IMR-90 (cell line): ENCODE data around the gene VEGFA. TPM values are rescaled to one million over a fixed set of nuclear protein-coding genes. Genes with fewer than 3 reads are reported as not detected.

Experiments
- ATAC-seq: fragments of 200-7000 bp; cut with Tn5 transposase; 2 replicates; pipeline ENCODE4 v1.9.1; 2020; ENCODE audit warnings: low read depth, mild to moderate bottlenecking, moderate library complexity
- Bru-seq: library from RNA; stranded (reverse); fragments of 400-500 nt; gene quantifications from one replicate; lab custom pipeline; 2021; lab: Mats Ljungman, UMichigan
- BruChase-seq, 2 experiments: library from RNA; stranded (reverse); fragments of 400-500 nt; gene quantifications; one replicate each; lab custom pipeline; 2021; lab: Mats Ljungman, UMichigan
- BruUV-seq: library from RNA; stranded (reverse); fragments of 400-500 nt; replicated peaks from 2 replicates; lab custom pipeline; 2021; lab: Mats Ljungman, UMichigan
- CTCF ChIA-PET: fragments of 300-600 bp; formaldehyde crosslinking; extraction: SDS; loops from one replicate; lab custom pipeline; 2021; ENCODE audit warnings: antibody characterized with exemption; lab: Yijun Ruan, JAX
- POLR2A ChIA-PET: fragments of 300-600 bp; sonication (Branson Sonifier 250); formaldehyde crosslinking; loops from one replicate; lab custom pipeline; 2022; ENCODE audit warnings: antibody characterized with exemption; ENCODE audit not compliant: unreplicated experiment; lab: Charles Lee
- DNase-seq: peaks from one replicate; pipeline ENCODE4 v3.0.0; 2013
- H2AFZ ChIP-seq: replicated peaks from 2 replicates; pipeline ENCODE3; 2013; ENCODE audit warnings: low read length, mild to moderate bottlenecking; ENCODE audit not compliant: poor library complexity
- H2AK5ac ChIP-seq: 2 replicates; pipeline ENCODE4 v1.6.1; 2013; ENCODE audit warnings: low read depth, low read length, inconsistent platforms
- H2AK9ac ChIP-seq: replicated peaks from 2 replicates; pipeline ENCODE3; 2013; ENCODE audit warnings: mild to moderate bottlenecking, low read depth, low read length, moderate library complexity; ENCODE audit not compliant: poor library complexity
- H2BK120ac ChIP-seq: 2 replicates; pipeline ENCODE4 v1.6.1; 2013; ENCODE audit warnings: low read depth, low read length, inconsistent platforms
- H2BK15ac ChIP-seq: 3 replicates; pipeline ENCODE4 v1.6.1; 2013; ENCODE audit warnings: low read depth, low read length, inconsistent platforms
- H2BK20ac ChIP-seq: 2 replicates; pipeline ENCODE4 v1.6.1; 2013; ENCODE audit warnings: low read depth, mild to moderate bottlenecking, inconsistent platforms, low read length, moderate library complexity
- H2BK5ac ChIP-seq: 2 replicates; pipeline ENCODE4 v1.6.1; 2013; ENCODE audit warnings: mild to moderate bottlenecking, low read depth, low read length, inconsistent platforms; ENCODE audit not compliant: poor library complexity, severe bottlenecking
- H3K14ac ChIP-seq: replicated peaks from 2 replicates; pipeline ENCODE4 v1.6.1; 2013; ENCODE audit warnings: low read depth, low read length, inconsistent platforms
- H3K18ac ChIP-seq: 2 replicates; pipeline ENCODE4 v1.6.1; 2013; ENCODE audit warnings: low read depth, low read length, control low read depth
- H3K23ac ChIP-seq: 2 replicates; pipeline ENCODE4 v1.6.1; 2013; ENCODE audit warnings: low read depth, low read length, inconsistent platforms
- H3K27ac ChIP-seq: 2 replicates; pipeline ENCODE4 v1.5.1; 2013; ENCODE audit warnings: mild to moderate bottlenecking, control low read depth, low read length; ENCODE audit not compliant: insufficient read depth
- H3K27me3 ChIP-seq: 2 replicates; pipeline ENCODE4 v1.6.1; 2013; ENCODE audit warnings: low read length; ENCODE audit not compliant: control insufficient read depth, insufficient read depth
- H3K36me3 ChIP-seq: 2 replicates; pipeline ENCODE4 v1.6.1; 2013; ENCODE audit warnings: low read length, mixed read lengths; ENCODE audit not compliant: control insufficient read depth, insufficient read depth
- H3K4ac ChIP-seq: 2 replicates; pipeline ENCODE4 v1.6.1; 2013; ENCODE audit warnings: low read depth, low read length, inconsistent platforms
- H3K4me1 ChIP-seq: 2 replicates; pipeline ENCODE4 v1.6.1; 2013; ENCODE audit warnings: low read length, mixed read lengths; ENCODE audit not compliant: control insufficient read depth, insufficient read depth
- H3K4me2 ChIP-seq: 2 replicates; pipeline ENCODE4 v1.6.1; 2013; ENCODE audit warnings: low read depth, mild to moderate bottlenecking, control low read depth, low read length, moderate library complexity
- H3K4me3 ChIP-seq: 2 replicates; pipeline ENCODE4 v1.5.1; 2013; ENCODE audit warnings: low read depth, mild to moderate bottlenecking, control low read depth, low read length, moderate library complexity; ENCODE audit not compliant: insufficient read depth
- H3K56ac ChIP-seq: 2 replicates; pipeline ENCODE4 v1.6.1; 2013; ENCODE audit warnings: low read length, inconsistent platforms; ENCODE audit not compliant: insufficient read depth; ENCODE audit errors: extremely low read depth
- H3K79me1 ChIP-seq, 2 experiments: 2 replicates each; pipeline ENCODE4 v1.6.1; 2013; ENCODE audit warnings: low read length in 2 of 2, inconsistent platforms in 1 of 2, low read depth in 1 of 2
- H3K9ac ChIP-seq: 2 replicates; pipeline ENCODE4 v1.6.1; 2013; ENCODE audit warnings: low read depth, low read length, control low read depth
- H3K9me1 ChIP-seq: 2 replicates; pipeline ENCODE4 v1.6.1; 2013; ENCODE audit warnings: low read length, inconsistent platforms; ENCODE audit not compliant: insufficient read depth
- H3K9me3 ChIP-seq: 2 replicates; pipeline ENCODE4 v1.6.1; 2013; ENCODE audit warnings: low read length; ENCODE audit not compliant: control insufficient read depth, insufficient read depth
- H4K20me1 ChIP-seq: 2 replicates; pipeline ENCODE4 v1.6.1; 2013; ENCODE audit warnings: low read length, inconsistent platforms; ENCODE audit not compliant: insufficient read depth
- H4K5ac ChIP-seq: 2 replicates; pipeline ENCODE4 v1.6.1; 2013; ENCODE audit warnings: mild to moderate bottlenecking, low read depth, low read length, control low read depth
- H4K8ac ChIP-seq, 2 experiments: 2 replicates each; pipeline ENCODE4 v1.6.1; 2013; ENCODE audit warnings: low read depth in 2 of 2, low read length in 2 of 2, control low read depth in 1 of 2, inconsistent platforms in 1 of 2
- H4K91ac ChIP-seq: 2 replicates; pipeline ENCODE4 v1.6.1; 2013; ENCODE audit warnings: low read depth, low read length, inconsistent platforms; ENCODE audit not compliant: insufficient read depth
- BHLHE40 ChIP-seq: fragments of 150-350 bp; IDR thresholded peaks from 2 replicates; pipeline ENCODE4 v1.6.1; 2016; ENCODE audit warnings: mild to moderate bottlenecking, low read depth, low read length
- CHD1 ChIP-seq: IDR thresholded peaks from 2 replicates; pipeline ENCODE4 v1.6.1; 2012; ENCODE audit warnings: low read depth, low read length, improper control_type of control experiment
- MAZ ChIP-seq: IDR thresholded peaks from 2 replicates; pipeline ENCODE4 v1.6.1; 2012; ENCODE audit warnings: low read depth, mild to moderate bottlenecking, low read length, improper control_type of control experiment, moderate library complexity, borderline replicate concordance
- MXI1 ChIP-seq: IDR thresholded peaks from 2 replicates; pipeline ENCODE4 v1.6.1; 2012; ENCODE audit warnings: low read depth, mild to moderate bottlenecking, low read length, moderate library complexity, borderline replicate concordance
- NFE2L2 ChIP-seq: fragments of 150-350 bp; IDR thresholded peaks from 2 replicates; pipeline ENCODE4 v1.6.1; 2016; ENCODE audit warnings: low read depth, mild to moderate bottlenecking, low read length
- POLR2A ChIP-seq: IDR thresholded peaks from 2 replicates; pipeline ENCODE4 v1.6.1; 2012; ENCODE audit warnings: mild to moderate bottlenecking, low read depth, low read length
- RAD21 ChIP-seq: IDR thresholded peaks from 2 replicates; pipeline ENCODE4 v1.6.1; 2012; ENCODE audit warnings: low read length, improper control_type of control experiment
- SMC3 ChIP-seq: fragments of 150-350 bp; IDR thresholded peaks from 2 replicates; pipeline ENCODE4 v1.6.1; 2016; ENCODE audit warnings: low read depth, mild to moderate bottlenecking, antibody characterized with exemption, low read length, moderate library complexity
- WGBS, 2 experiments: methylation state at CpG; one replicate each; pipeline versions ENCODE4 v1.1.5 to v1.1.7; 2013; ENCODE audit warnings: missing lambda C conversion rate in 2 of 2; ENCODE audit not compliant: insufficient read length in 1 of 2; ENCODE audit errors: extremely low coverage in 2 of 2; 5-methylcytosine and 5-hydroxymethylcytosine counted together
- dilution Hi-C: fragments of 300-500 bp; cut with HindIII; formaldehyde crosslinking; loops from one replicate; pipeline ENCODE4 v1.14.3; 2018; ENCODE audit warnings: low sequenced_read_pairs; ENCODE audit not compliant: unreplicated experiment
- in situ Hi-C: fragments of 300-500 bp; cut with MboI; formaldehyde crosslinking; loops from 3 replicates; pipeline ENCODE4 v1.14.3; 2019; ENCODE audit warnings: low sequenced_read_pairs, inconsistent platforms, mixed read lengths
- intact Hi-C: fragments of 100-400 bp; cut with micrococcal nuclease; formaldehyde crosslinking; loops from 2 replicates; pipeline ENCODE4 v1.10.0; 2022
- long read RNA-seq: library from polyadenylated mRNA; unstranded; transcript quantifications from one replicate; pipeline ENCODE4 v2.0.0, GENCODE V29; 2021; ENCODE audit not compliant: unreplicated experiment
- polyA plus RNA-seq, 3 experiments: library from polyadenylated mRNA; depleted of rRNA; stranded (reverse); fragments of >200 nt; gene quantifications; 2 replicates each; pipeline ENCODE4 v1.2.3, GENCODE V29; 2012; ENCODE audit warnings: low replicate concordance in 1 of 3
- total RNA-seq: library from RNA; depleted of rRNA; stranded (reverse); fragments of >200 nt; gene quantifications from 2 replicates; pipeline ENCODE4 v1.2.3, GENCODE V29; 2012; rRNA removed
- TF ChIP-seq, protein P1 (sequence below): fragments of 150-350 bp; IDR thresholded peaks from 2 replicates; pipeline ENCODE4 v1.6.1; 2017; ENCODE audit warnings: mild to moderate bottlenecking, antibody characterized with exemption, low read length, low read depth
- TF ChIP-seq, protein P2 (sequence below): fragments of 150-350 bp; IDR thresholded peaks from 2 replicates; pipeline ENCODE4 v1.6.1; 2016; ENCODE audit warnings: low read depth, mild to moderate bottlenecking, low read length, moderate library complexity, borderline replicate concordance

VEGFA gene
- 156 and 190 TPM in 2 replicates for total RNA-seq
- polyA plus RNA-seq (2012; rRNA removed) = 211 and 234 TPM in 2 replicates
- polyA plus RNA-seq (2012; cell fraction: cytosol; rRNA removed) = 69.3 and 213 TPM in 2 replicates
- 853 and 1,420 TPM in 2 replicates for polyA plus RNA-seq (2012; cell fraction: nucleus; rRNA removed; ENCODE audit: low replicate concordance)
- percentile 89 among the genes with signal in this experiment for Bru-seq, nascent RNA
- BruChase-seq, experiment 1, labeled RNA remaining after a 6-hour chase = percentile 84 among the genes with signal in this experiment
- BruChase-seq, experiment 2, labeled RNA remaining after a 2-hour chase = percentile 87 among the genes with signal in this experiment
- long read RNA-seq, transcript VEGFA-227 (6 exons, 984 nt) = major isoform, 185 of 340 reads
- long read RNA-seq, transcript VEGFA-231 (8 exons, 1,188 nt) = minor isoform, 18 of 340 reads
- long read RNA-seq, transcript VEGFA-205 (7 exons, 3,535 nt) = minor isoform, 87 of 340 reads
- long read RNA-seq, partial matches to known transcripts = 7 of 340 reads
- long read RNA-seq, other reads (novel, unspliced or antisense) = 29 of 340 reads

DNA sequence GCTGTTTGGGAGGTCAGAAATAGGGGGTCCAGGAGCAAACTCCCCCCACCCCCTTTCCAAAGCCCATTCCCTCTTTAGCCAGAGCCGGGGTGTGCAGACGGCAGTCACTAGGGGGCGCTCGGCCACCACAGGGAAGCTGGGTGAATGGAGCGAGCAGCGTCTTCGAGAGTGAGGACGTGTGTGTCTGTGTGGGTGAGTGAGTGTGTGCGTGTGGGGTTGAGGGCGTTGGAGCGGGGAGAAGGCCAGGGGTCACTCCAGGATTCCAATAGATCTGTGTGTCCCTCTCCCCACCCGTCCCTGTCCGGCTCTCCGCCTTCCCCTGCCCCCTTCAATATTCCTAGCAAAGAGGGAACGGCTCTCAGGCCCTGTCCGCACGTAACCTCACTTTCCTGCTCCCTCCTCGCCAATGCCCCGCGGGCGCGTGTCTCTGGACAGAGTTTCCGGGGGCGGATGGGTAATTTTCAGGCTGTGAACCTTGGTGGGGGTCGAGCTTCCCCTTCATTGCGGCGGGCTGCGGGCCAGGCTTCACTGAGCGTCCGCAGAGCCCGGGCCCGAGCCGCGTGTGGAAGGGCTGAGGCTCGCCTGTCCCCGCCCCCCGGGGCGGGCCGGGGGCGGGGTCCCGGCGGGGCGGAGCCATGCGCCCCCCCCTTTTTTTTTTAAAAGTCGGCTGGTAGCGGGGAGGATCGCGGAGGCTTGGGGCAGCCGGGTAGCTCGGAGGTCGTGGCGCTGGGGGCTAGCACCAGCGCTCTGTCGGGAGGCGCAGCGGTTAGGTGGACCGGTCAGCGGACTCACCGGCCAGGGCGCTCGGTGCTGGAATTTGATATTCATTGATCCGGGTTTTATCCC lies at the start of gene VEGFA:
VEGFA (plus strand) TSS at position 686 of the 846 bp plus-strand sequence.
- CTCF ChIA-PET = interaction anchor here (0.6 to 2.8 kb wide), 22 partner anchors 24 to 1036 kb away, joined by 3 to 22 read pairs (median 3); no protein-coding TSS in a partner anchor
- in situ Hi-C loops = loop anchor here (5.0 kb wide), 2 partner anchors 102 to 303 kb away; no protein-coding TSS in a partner anchor
- H3K4ac ChIP-seq = peak within 1 kb of the TSS; percentile 76
- TF ChIP-seq, protein P1, sequence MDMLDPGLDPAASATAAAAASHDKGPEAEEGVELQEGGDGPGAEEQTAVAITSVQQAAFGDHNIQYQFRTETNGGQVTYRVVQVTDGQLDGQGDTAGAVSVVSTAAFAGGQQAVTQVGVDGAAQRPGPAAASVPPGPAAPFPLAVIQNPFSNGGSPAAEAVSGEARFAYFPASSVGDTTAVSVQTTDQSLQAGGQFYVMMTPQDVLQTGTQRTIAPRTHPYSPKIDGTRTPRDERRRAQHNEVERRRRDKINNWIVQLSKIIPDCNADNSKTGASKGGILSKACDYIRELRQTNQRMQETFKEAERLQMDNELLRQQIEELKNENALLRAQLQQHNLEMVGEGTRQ = no peak; the same call in none of the 2 replicates
- TF ChIP-seq BHLHE40 (peak; percentile 44; the same call in 1 of the 2 replicates), CHD1 (0 out of 2 replicates have a peak, but pooled peaks have one; percentile 54), MAZ (peak; percentile 91), RAD21 (peak; percentile 92), MXI1 (peak; percentile 69; the same call in 1 of the 2 replicates), NFE2L2 (no peak), POLR2A (peak; percentile 98), SMC3 (peak; percentile 72)
- TF ChIP-seq, protein P2, sequence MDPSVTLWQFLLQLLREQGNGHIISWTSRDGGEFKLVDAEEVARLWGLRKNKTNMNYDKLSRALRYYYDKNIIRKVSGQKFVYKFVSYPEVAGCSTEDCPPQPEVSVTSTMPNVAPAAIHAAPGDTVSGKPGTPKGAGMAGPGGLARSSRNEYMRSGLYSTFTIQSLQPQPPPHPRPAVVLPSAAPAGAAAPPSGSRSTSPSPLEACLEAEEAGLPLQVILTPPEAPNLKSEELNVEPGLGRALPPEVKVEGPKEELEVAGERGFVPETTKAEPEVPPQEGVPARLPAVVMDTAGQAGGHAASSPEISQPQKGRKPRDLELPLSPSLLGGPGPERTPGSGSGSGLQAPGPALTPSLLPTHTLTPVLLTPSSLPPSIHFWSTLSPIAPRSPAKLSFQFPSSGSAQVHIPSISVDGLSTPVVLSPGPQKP = no peak

More for the DNA sequence above, at the start of gene VEGFA:
- Histone ChIP-seq H3K14ac (peak within 1 kb of the TSS; percentile 85), H2BK20ac (peak within 1 kb of the TSS; percentile 78), H4K5ac (peak within 1 kb of the TSS; percentile 26), H3K36me3 (peaks cover 19% of the 10 kb centered on the region), H4K91ac (peak within 1 kb of the TSS; percentile 76), H3K9me3 (no peaks in the 10 kb centered on the region), H3K79me1 (peaks cover 5 to 37% of the 10 kb centered on the region in 2 experiments), H3K27ac (peak within 1 kb of the TSS; percentile 92), H2AK9ac (peak within 1 kb of the TSS; percentile 95), H2BK15ac (peak within 1 kb of the TSS; percentile 77; the same call in 2 of the 3 replicates), H3K18ac (peak within 1 kb of the TSS; percentile 62), H3K23ac (peak within 1 kb of the TSS; percentile 87), H2AFZ (peak within 1 kb of the TSS; percentile 88), H2AK5ac (peak within 1 kb of the TSS; percentile 57; the same call in 1 of the 2 replicates), H3K9ac (peak within 1 kb of the TSS; percentile 97), H2BK120ac (peak within 1 kb of the TSS; percentile 54), H3K4me1 (peaks cover 23% of the 10 kb centered on the region), H4K8ac (peak within 1 kb of the TSS; percentile 66 to 87), H3K4me2 (peak within 1 kb of the TSS; percentile 64), H4K20me1 (peaks cover 50% of the 10 kb centered on the region), H2BK5ac (peak within 1 kb of the TSS; percentile 83), H3K56ac (peak within 1 kb of the TSS; percentile 83), H3K9me1 (peaks cover 6% of the 10 kb centered on the region), H3K27me3 (no peaks in the 10 kb centered on the region), H3K4me3 (peak within 1 kb of the TSS; percentile 94)
- dilution Hi-C loops = no loop called here
- no TSS peak for BruUV-seq
- WGBS, 2 experiments = no CpG with 5 or more reads among the region's 62 CpGs
- DNase-seq (peak; percentile 90), ATAC-seq (peak; percentile 58)
- POLR2A ChIA-PET = interaction anchor here (0.6 to 0.8 kb wide), 5 partner anchors 13 to 310 kb away, joined by 3 to 6 read pairs (median 4); no protein-coding TSS in a partner anchor
- intact Hi-C loops = loop anchor here (1.0 to 5.0 kb wide), 8 partner anchors 45 to 310 kb away; partner anchors contain the start of genes GTPBP2 and MRPS18A
